HEK293 (cell line): ENCODE measurements around the gene MYO5C.

Experiments
- ZNF394 ChIP-seq: fragments of 450-650 bp; formaldehyde crosslinking; IDR thresholded peaks from 2 replicates; pipeline ENCODE4 v1.5.1; 2016; ENCODE audit warnings: missing biosample characterization, missing genetic modification characterization, mild to moderate bottlenecking, moderate library complexity, borderline replicate concordance
- ZNF404 ChIP-seq: fragments of 450-650 bp; formaldehyde crosslinking; IDR thresholded peaks from 2 replicates; pipeline ENCODE4 v1.5.1; 2017; ENCODE audit warnings: missing biosample characterization, missing genetic modification characterization
- TF ChIP-seq, protein P1 (sequence below): fragments of 450-650 bp; formaldehyde crosslinking; IDR thresholded peaks from 2 replicates; pipeline ENCODE4 v1.5.1; 2016; ENCODE audit warnings: missing biosample characterization, missing genetic modification characterization, low read depth

DNA sequence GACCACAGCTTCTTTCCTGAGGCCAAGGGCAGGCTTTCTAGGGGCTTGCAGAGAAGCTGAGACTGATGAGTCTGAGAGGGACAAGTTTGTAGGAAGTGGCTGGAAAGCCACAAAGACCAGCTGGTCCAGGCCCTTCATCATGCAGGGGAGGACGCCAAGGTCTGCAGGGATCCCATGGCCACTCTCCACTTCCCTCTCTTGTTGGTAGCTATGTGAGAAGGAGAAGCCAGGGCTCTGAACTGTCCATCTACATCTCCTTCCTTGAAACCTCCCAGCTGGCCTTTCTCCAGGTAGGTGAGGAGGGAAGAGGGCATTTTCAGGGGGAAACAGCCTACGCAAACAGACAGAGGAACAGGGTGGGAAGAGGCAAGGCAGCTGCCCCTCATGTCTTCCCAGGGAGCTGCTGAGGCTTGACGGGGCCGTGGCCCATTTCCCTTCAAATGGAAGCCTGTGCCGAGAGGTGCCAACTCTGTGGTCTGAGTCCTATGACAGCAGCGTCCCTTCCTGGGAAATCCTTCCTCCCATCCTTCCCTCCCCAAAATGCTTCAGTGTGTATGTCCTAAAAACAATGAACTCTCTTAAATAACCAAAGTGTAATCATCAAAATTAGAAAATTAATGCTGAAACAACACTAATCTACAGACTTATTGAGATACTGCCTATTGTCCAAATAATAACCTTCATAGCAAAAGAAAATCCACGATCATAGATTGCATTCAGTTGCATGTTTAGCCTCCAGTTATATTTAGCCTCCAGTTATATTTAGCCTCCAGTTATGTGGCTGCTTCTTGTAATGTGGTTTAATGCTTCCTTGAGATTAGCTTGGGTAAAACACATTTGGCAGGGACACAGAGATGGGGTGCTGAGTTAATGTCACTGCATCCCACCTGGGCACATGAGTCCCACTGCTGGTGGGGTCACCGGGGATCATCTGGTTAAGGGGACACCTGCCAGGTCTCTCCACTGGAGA lies 140.4 kb downstream of the MYO5C start:
- TF ChIP-seq, protein P1, sequence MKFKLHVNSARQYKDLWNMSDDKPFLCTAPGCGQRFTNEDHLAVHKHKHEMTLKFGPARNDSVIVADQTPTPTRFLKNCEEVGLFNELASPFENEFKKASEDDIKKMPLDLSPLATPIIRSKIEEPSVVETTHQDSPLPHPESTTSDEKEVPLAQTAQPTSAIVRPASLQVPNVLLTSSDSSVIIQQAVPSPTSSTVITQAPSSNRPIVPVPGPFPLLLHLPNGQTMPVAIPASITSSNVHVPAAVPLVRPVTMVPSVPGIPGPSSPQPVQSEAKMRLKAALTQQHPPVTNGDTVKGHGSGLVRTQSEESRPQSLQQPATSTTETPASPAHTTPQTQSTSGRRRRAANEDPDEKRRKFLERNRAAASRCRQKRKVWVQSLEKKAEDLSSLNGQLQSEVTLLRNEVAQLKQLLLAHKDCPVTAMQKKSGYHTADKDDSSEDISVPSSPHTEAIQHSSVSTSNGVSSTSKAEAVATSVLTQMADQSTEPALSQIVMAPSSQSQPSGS (tag by site-specific recombination) = no peak
- TF ChIP-seq ZNF404 (tag by site-specific recombination) = no peak
- TF ChIP-seq ZNF394 (tag by site-specific recombination) = no peak
